GM12892 (cell line): ENCODE data around the gene MARCO.
A peak's percentile ranks its signal among the peaks of the same experiment; 100 is the strongest.
"Not testable (repeated sequence)": the region's sequence is repeated elsewhere in the genome, so short reads cannot be mapped to it uniquely, and the experiment has no call there.

Experiments used
- DNase-seq: peaks from one replicate; pipeline ENCODE4 v3.0.0; 2011; ENCODE audit not compliant: insufficient read length
- FAIRE-seq: peaks from 2 replicates; lab custom pipeline; 2011; peaks lifted over from hg19 to GRCh38; lab: Jason Lieb, UNC
- POLR2A ChIP-seq: IDR thresholded peaks from 2 replicates; pipeline ENCODE4 v1.6.1; 2011; ENCODE audit warnings: low read depth, low read length, control low read depth
- POLR2AphosphoS5 ChIP-seq: IDR thresholded peaks from 2 replicates; pipeline ENCODE4 v1.6.1; 2011; ENCODE audit warnings: low read depth, low read length, control low read depth
- TAF1 ChIP-seq: IDR thresholded peaks from 2 replicates; pipeline ENCODE4 v1.6.1; 2011; ENCODE audit warnings: low read depth, mild to moderate bottlenecking, control low read depth, low read length, borderline replicate concordance

The MARCO gene

GRCh38 chr2:118994172-118994700 lies 52.2 kb downstream of the MARCO start:
- TF ChIP-seq POLR2AphosphoS5 (no peak), TAF1 (no peak), POLR2A (no peak)
- no peak for FAIRE-seq
- DNase-seq, result no peak

GRCh38 chr2:118994778-118995177 lies 52.8 kb downstream of the MARCO start:
- DNase-seq (no peak), FAIRE-seq (no peak)
- TF ChIP-seq POLR2A, result no peak
- TF ChIP-seq TAF1, result no peak
- TF ChIP-seq POLR2AphosphoS5, result no peak

GRCh38 chr2:119003856-119004255 lies 61.9 kb downstream of the MARCO start:
- DNase-seq, FAIRE-seq: not testable (repeated sequence)

GRCh38 chr2:119004602-119005001 lies 62.6 kb downstream of the MARCO start:
- FAIRE-seq (no peak), DNase-seq (no peak)
- no peak for TF ChIP-seq TAF1
- TF ChIP-seq POLR2A, result no peak
- TF ChIP-seq POLR2AphosphoS5, result no peak

- no peak for DNase-seq
Observed at GRCh38 chr2:119005051-119005450, 63.1 kb downstream of the MARCO start.

GRCh38 chr2:119005555-119005954 lies 63.6 kb downstream of the MARCO start:
- TF ChIP-seq POLR2A (no peak), TAF1 (no peak), POLR2AphosphoS5 (no peak)
- DNase-seq (no peak), FAIRE-seq (no peak)

More at GRCh38 chr2:119005051-119005450, 63.1 kb downstream of the MARCO start:
- TF ChIP-seq POLR2AphosphoS5 (no peak), POLR2A (no peak), TAF1 (no peak)
- FAIRE-seq, result no peak

GRCh38 chr2:119006441-119006840 lies 64.4 kb downstream of the MARCO start:
- no peak for DNase-seq

GRCh38 chr2:119008108-119008507 lies 66.1 kb downstream of the MARCO start:
- TF ChIP-seq POLR2AphosphoS5 (no peak), POLR2A (no peak), TAF1 (no peak)
- FAIRE-seq, result no peak
- no peak for DNase-seq

More at GRCh38 chr2:119006441-119006840, 64.4 kb downstream of the MARCO start:
- FAIRE-seq, result no peak
- no peak for TF ChIP-seq POLR2A
- no peak for TF ChIP-seq TAF1
- TF ChIP-seq POLR2AphosphoS5, result no peak

- FAIRE-seq, result no peak
- TF ChIP-seq POLR2AphosphoS5 (no peak), POLR2A (no peak), TAF1 (no peak)
- DNase-seq, result no peak
Observed at GRCh38 chr2:119009110-119009509, 67.1 kb downstream of the MARCO start.

- DNase-seq (no peak), FAIRE-seq (no peak)
- TF ChIP-seq POLR2A (no peak), POLR2AphosphoS5 (no peak), TAF1 (no peak)
Observed at GRCh38 chr2:119010336-119010735, 68.3 kb downstream of the MARCO start.

GRCh38 chr2:119011162-119011909 lies 69.3 kb downstream of the MARCO start:
- no peak for FAIRE-seq
- TF ChIP-seq POLR2A, result no peak
- DNase-seq, result peak; percentile 28

GRCh38 chr2:119011910-119012209 lies 69.9 kb downstream of the MARCO start:
- TF ChIP-seq TAF1, result no peak
- TF ChIP-seq POLR2A, result no peak
- no peak for TF ChIP-seq POLR2AphosphoS5
- no peak for FAIRE-seq
- no peak for DNase-seq
